GM18517 (cell line): Measurements from ENCODE around the gene FURIN.
"Not testable (repeated sequence)": the region's sequence is repeated elsewhere in the genome, so short reads cannot be mapped to it uniquely, and the experiment has no call there.

ENCODE experiments used
- ATAC-seq: cut with Tn5 transposase; IDR thresholded peaks from one replicate; pipeline ENCODE4 v1.9.1; 2021; ENCODE audit warnings: mild to moderate bottlenecking, moderate library complexity; ENCODE audit not compliant: unreplicated experiment

Gene FURIN

DNA sequence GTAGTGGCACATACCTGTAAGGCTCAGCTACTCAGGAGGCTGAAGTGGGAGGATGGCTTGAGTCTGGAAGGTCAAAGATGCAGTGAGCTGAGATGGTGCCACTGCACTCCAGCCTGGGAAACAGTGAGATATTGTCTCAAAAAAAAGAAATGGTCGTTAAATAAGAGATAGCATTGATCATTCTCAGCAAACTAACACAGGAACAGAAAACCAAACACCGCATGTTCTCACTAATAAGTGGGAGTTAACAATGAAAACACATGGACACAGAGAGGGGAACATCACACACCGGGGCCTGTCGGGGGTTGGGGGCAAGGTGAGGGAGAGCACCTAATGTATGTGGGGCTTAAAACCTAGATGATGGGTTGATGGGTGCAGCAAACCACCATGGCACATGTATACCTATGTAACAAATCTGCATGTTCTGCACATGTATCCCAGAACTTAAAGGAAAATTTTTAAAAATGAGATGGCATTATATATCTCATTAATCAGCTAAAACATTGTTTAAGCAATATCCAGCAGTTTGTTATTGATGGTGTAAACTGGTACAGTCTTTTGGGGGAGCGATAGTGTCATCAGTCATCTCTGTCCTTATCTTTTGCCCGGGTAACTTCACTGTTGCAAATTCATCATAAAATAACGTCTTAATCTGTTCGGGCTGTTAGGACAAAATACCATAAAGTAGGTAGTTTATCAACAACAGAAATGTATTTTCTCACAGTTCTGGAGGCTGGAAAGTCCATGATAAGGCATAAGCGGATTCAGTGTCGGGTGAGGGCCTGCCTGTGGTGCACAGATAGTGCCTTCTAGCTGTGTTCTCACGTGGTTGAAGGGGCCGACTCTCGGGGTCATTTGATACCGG is 33.0 kb downstream of the FURIN start:
- ATAC-seq: no peak

DNA sequence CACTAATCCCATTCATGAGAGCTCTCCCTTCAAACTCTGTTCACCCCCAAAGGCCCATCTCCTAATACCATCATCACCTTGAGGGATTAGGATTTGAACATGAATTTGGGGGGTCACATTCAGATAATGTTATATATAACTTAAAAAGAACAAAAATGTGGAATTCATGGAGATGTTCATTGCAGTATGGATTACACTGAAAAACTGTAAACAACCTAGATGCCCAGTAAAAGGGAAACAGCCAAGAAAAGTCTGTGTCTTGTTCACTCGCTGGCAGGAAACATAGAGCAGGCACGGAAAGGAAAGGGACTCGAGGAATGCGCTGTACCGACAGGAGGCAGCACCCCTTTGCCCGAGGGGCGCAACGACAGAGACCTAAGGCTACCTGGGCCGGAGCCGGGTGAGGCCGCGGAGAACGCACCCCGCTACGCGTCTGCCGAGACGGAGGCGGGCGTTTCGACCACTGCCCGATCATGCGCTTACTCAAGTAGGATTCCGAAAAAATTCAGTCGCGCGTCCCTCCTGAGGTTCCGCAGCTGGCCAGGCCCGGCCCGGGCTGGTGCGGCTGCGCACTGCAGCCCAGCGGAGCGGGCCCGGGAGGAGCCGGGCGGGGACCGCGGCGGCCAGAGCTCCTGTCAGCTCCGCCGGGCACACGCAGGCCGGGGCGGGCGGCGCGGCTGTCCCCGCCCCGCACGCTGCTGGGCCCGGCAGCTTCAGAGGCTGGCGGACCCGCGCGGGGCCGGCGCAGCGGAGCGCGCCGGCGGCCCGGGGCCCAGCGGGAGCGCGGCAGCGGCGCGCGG is 33.9 kb downstream of the FURIN start:
- peak; percentile 71 for ATAC-seq

- ATAC-seq: peak; percentile 50
Observed at GRCh38 chr15:90902840-90903732, 34.7 kb downstream of the FURIN start, which contains the start of gene MAN2A2. Gene MAN2A2, plus strand, starts transcription at chr15:90903302. Its CDS starts 906 bp downstream, at chr15:90904208.

GRCh38 chr15:90903733-90904536 is 35.5 kb downstream of the FURIN start:
- ATAC-seq: no peak

- no peak for ATAC-seq
Observed at GRCh38 chr15:90904746-90905145, 36.4 kb downstream of the FURIN start.

- no peak for ATAC-seq
Observed at GRCh38 chr15:90905306-90906180, 37.2 kb downstream of the FURIN start.

DNA sequence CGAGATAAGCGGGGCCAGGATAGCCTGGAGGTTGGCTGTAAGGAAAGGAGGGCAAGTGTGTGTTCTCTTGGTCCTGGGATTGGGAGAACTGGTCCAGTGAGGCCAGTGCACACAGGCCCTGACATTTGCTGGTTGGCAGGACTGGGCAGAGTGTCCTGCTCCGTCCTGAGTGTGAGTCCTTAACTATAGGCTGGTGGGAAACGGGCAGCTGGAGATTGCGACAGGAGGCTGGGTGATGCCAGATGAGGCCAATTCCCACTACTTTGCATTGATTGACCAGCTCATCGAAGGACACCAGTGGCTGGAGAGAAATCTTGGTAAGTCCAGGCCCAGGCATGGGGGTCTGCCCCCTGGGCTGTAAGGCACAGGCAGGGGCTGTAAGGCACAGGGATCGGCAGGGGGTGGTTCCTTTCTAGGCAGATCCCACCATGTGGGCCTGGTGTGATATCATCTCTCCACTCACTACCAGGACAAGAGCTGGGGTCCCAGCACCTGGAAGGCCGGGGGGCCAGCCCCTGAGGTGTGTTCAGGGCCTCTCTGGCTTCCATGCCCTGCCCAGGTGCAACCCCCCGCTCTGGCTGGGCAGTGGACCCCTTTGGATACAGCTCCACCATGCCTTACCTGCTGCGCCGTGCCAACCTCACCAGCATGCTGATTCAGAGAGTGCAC is 37.9 kb downstream of the FURIN start:
- no peak for ATAC-seq

DNA sequence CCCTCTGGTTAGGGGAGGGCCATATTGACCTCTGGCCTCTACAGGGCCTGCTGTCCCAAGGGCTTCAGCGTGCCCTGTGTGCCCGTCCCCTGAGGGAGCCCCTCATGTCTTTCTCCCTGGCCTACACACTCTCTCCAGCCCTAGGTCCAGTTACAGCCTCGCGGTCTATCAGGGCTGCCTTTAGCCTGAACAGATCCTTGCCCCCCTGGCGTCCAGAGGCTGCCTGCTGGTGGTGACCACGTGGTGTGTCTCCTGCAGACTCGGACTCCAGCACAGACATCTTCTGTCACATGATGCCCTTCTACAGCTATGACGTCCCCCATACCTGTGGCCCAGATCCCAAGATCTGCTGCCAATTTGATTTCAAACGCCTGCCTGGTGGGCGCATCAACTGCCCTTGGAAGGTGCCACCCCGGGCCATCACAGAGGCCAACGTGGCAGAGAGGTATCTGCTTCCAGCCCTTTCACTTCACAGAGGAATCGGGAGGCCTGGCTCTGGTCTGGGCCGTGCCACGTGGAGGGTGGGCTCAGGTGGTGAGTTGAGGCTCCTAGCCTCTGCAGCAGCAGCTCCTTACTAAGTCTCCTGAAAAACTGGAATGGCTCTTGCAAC is 38.8 kb downstream of the FURIN start:
- ATAC-seq: no peak

DNA sequence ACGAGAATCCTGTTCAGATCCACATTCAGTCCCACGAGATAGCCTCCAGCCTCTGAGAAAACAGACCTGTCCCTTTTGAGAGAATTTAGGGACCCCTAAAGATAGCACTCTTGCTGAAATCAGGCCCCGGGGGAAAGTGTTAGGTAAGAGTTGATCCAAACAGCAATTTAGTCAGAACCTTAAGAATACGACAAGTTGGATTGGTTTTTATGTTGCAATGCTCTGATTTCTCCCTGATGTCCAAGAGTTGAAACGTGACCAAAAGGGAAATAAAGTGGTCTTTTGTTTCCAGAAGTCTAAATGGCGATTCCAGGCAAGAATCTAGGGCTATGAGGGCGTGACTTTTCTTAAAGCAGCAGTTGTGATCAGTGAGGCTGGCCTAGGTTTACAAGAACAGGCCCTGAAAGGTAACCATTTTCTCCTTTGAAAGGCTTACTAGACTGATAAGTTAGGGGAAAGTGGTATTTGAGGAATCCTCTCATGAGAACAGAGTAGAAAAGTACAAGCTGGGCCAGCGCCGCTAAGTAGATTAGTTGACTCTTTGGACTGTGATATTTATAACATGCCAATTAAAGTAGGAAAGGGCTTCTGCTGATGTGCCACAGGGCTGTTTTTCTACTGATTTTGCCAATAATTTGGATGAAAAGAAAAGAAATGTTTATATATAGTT is 39.6 kb downstream of the FURIN start:
- no peak for ATAC-seq

- not testable (repeated sequence) for ATAC-seq
Observed at GRCh38 chr15:90909449-90909848, 41.1 kb downstream of the FURIN start.

DNA sequence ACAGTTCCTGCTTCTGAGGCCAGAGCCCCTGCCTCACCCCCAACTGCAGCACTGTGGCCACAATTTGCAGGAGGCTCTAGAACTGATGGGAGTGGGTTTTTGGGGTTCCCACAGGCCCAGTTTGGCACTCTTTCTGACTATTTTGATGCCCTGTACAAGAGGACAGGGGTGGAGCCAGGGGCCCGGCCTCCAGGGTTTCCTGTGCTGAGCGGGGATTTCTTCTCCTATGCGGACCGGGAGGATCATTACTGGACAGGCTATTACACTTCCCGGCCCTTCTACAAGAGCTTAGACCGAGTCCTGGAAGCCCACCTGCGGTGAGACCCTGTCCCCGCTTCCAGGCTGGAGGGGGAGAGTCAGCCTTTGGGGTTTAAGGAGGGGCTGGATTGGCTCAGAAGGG is 41.6 kb downstream of the FURIN start:
- no peak for ATAC-seq

DNA sequence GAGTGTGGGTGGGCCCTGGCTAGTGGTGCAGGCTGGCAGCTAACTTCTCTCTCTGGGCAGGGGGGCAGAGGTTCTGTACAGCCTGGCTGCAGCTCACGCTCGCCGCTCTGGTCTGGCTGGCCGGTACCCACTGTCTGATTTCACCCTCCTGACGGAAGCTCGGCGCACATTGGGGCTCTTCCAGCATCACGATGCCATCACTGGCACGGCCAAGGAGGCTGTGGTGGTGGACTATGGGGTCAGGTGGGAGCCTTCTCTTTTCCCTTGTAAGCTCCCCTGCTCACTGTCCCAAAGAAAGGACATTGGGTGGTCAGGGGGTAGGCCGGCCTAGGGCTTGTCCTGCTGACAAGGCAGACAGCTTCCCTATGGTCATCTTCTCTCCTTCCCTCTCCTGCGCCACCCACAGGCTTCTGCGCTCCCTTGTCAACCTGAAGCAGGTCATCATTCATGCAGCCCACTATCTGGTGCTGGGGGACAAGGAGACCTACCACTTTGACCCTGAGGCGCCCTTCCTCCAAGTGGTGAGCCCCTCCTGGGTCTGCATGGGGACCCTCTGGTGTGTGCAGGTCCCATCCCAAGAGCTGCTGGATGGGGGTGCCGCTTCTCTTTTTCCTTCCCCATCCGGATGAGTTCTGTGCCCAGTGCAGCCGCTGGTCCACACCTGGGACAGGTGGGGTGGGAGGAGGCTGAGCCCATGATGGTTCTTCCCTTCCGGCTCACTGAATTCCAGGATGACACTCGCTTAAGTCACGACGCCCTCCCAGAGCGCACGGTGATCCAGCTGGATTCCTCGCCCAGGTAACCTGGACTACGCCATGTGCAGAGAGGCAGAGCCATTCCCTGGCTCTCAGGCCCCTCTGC is 42.3 kb downstream of the FURIN start:
- ATAC-seq: no peak

GRCh38 chr15:90911302-90911623 is 42.9 kb downstream of the FURIN start:
- no peak for ATAC-seq

DNA sequence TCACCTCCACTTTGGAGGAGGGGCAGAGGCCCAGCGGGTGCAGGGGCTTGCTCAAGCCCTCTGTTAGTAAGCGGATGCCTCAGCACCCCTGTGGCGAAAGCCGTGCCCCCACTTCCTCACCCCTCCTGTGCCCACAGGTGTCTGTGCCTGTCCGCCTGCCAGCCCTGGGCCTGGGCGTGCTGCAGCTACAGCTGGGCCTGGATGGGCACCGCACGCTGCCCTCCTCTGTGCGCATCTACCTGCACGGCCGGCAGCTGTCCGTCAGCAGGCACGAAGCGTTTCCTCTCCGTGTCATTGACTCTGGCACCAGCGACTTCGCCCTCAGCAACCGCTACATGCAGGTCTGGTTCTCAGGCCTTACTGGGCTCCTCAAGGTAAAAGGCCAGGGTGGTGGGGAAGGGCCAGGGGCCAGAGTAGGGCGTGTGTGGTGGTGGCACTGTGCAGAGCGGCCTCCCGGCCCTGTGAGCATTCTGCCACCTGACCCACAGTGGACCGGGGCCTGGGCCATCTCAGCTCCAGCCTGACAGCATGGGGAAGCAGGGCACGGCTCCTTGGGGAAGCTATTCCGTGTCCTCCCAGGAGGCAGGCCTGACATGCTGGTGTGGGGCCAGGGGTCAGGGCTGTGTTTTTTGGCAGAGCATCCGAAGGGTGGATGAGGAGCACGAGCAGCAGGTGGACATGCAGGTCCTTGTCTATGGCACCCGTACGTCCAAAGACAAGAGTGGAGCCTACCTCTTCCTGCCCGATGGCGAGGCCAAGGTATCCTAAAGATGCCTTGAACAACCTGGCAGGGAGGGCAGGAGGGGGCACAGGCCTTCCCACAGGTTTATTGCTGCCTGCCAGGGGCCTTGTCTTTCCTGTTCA is 43.8 kb downstream of the FURIN start:
- no peak for ATAC-seq

- no peak for ATAC-seq
Observed at GRCh38 chr15:90912770-90913075, 44.3 kb downstream of the FURIN start.

GRCh38 chr15:90913398-90913944 is 45.1 kb downstream of the FURIN start:
- no peak for ATAC-seq
